Neural crest cell (in vitro differentiated cells): ENCODE measurements around the gene BACH2. TPM values are rescaled to one million over a fixed set of nuclear protein-coding genes. Genes with fewer than 3 reads are reported as not detected.

ENCODE experiments used
- DNase-seq: peaks from one replicate; pipeline ENCODE4 v3.0.0; 2021; ENCODE audit warnings: low read depth, mixed read lengths, low spot score
- H3K27ac Mint-ChIP-seq: one replicate; pipeline ENCODE4 v1.8.0; 2021; ENCODE audit warnings: mild to moderate bottlenecking, mixed read lengths; ENCODE audit not compliant: unreplicated experiment
- H3K27me3 Mint-ChIP-seq: 2 replicates; pipeline ENCODE4 v1.8.0; 2021; ENCODE audit warnings: low read depth, mild to moderate bottlenecking, mixed read lengths
- H3K36me3 Mint-ChIP-seq: 2 replicates; pipeline ENCODE4 v1.8.0; 2021; ENCODE audit warnings: low read depth, mild to moderate bottlenecking, mixed read lengths
- H3K4me1 Mint-ChIP-seq: 2 replicates; pipeline ENCODE4 v1.8.0; 2021; ENCODE audit warnings: mixed read lengths
- H3K4me3 Mint-ChIP-seq: one replicate; pipeline ENCODE4 v1.8.0; 2021; ENCODE audit warnings: mild to moderate bottlenecking, mixed read lengths
- H3K9me3 Mint-ChIP-seq: 2 replicates; pipeline ENCODE4 v1.8.0; 2021; ENCODE audit warnings: mixed read lengths
- CTCF ChIP-seq: fragments of 200-600 bp; sonication (generic); conservative IDR thresholded peaks from 2 replicates; pipeline ENCODE4 v1.5.0; 2021; ENCODE audit warnings: antibody characterized with exemption, mild to moderate bottlenecking
- total RNA-seq: library from RNA; stranded (reverse); gene quantifications from 2 replicates; pipeline ENCODE4 v1.2.1, GENCODE V29; 2021

The BACH2 gene
- total RNA-seq, 1 donor from 2014 or later = 13.1 TPM

- Mint-ChIP-seq H3K27me3 (no peaks in the 10 kb centered on the region), H3K27ac (no peak overlapping the region), H3K9me3 (peaks cover 5% of the 10 kb centered on the region), H3K4me3 (no peak overlapping the region), H3K4me1 (peaks cover 45% of the 10 kb centered on the region), H3K36me3 (peaks cover 10% of the 10 kb centered on the region)
- DNase-seq = no peak
- no peak for TF ChIP-seq CTCF
Observed at GRCh38 chr6:90224196-90224595, 72.4 kb downstream of the BACH2 start.

- Mint-ChIP-seq H3K4me3 (no peak overlapping the region), H3K9me3 (peaks cover 5% of the 10 kb centered on the region), H3K27ac (no peak overlapping the region), H3K4me1 (peaks cover 39% of the 10 kb centered on the region), H3K27me3 (no peaks in the 10 kb centered on the region), H3K36me3 (peaks cover 10% of the 10 kb centered on the region)
- TF ChIP-seq CTCF = no peak
- DNase-seq = no peak
Observed at GRCh38 chr6:90222724-90223198, 73.9 kb downstream of the BACH2 start.

GRCh38 chr6:90222008-90222407 is 74.6 kb downstream of the BACH2 start:
- Mint-ChIP-seq H3K4me3 (no peak overlapping the region), H3K9me3 (peaks cover 5% of the 10 kb centered on the region), H3K27me3 (no peaks in the 10 kb centered on the region), H3K36me3 (peaks cover 10% of the 10 kb centered on the region), H3K4me1 (peaks cover 31% of the 10 kb centered on the region), H3K27ac (no peak overlapping the region)
- no peak for DNase-seq
- TF ChIP-seq CTCF = no peak

- no peak for DNase-seq
- H3K4me3 Mint-ChIP-seq = no peak overlapping the region
- no peaks in the 10 kb centered on the region for H3K27me3 Mint-ChIP-seq
- TF ChIP-seq CTCF = no peak
- peaks cover 5% of the 10 kb centered on the region for H3K9me3 Mint-ChIP-seq
- H3K4me1 Mint-ChIP-seq = peaks cover 25% of the 10 kb centered on the region
- H3K36me3 Mint-ChIP-seq = peaks cover 10% of the 10 kb centered on the region
- H3K27ac Mint-ChIP-seq = no peak overlapping the region
Observed at GRCh38 chr6:90221403-90221802, 75.2 kb downstream of the BACH2 start.

GRCh38 chr6:90220273-90220672 is 76.4 kb downstream of the BACH2 start:
- Mint-ChIP-seq H3K4me1 (peaks cover 14% of the 10 kb centered on the region), H3K4me3 (no peak overlapping the region), H3K27me3 (no peaks in the 10 kb centered on the region), H3K27ac (no peak overlapping the region), H3K36me3 (peaks cover 10% of the 10 kb centered on the region), H3K9me3 (peaks cover 5% of the 10 kb centered on the region)
- DNase-seq = no peak
- TF ChIP-seq CTCF = no peak
